Karpas-422 (cell line): ENCODE data around the gene GSTP1. TPM values are rescaled to one million over a fixed set of nuclear protein-coding genes. Genes with fewer than 3 reads are reported as not detected.

Experiments used
- DNase-seq: peaks from one replicate; pipeline ENCODE4 v3.0.0-alpha.2; 2015
- H2AFZ ChIP-seq: fragments of 200-600 bp; sonication (generic); 2 replicates; pipeline ENCODE4 v1.6.1; 2014; ENCODE audit warnings: antibody characterized with exemption, low read length, mixed read lengths
- H3K27ac ChIP-seq: fragments of 200-600 bp; sonication (generic); 2 replicates; pipeline ENCODE4 v1.5.1; 2014; ENCODE audit warnings: mild to moderate bottlenecking, low read length, moderate library complexity
- H3K27me3 ChIP-seq: fragments of 200-600 bp; sonication (generic); 2 replicates; pipeline ENCODE4 v1.6.1; 2014; ENCODE audit warnings: low read length, mixed read lengths
- H3K36me3 ChIP-seq: fragments of 200-600 bp; sonication (generic); 2 replicates; pipeline ENCODE4 v1.6.1; 2014; ENCODE audit warnings: low read length, mixed read lengths; ENCODE audit not compliant: insufficient read depth
- H3K4me1 ChIP-seq: fragments of 200-600 bp; sonication (generic); 2 replicates; pipeline ENCODE4 v1.6.1; 2014; ENCODE audit warnings: mild to moderate bottlenecking, low read length, mixed read lengths
- H3K4me2 ChIP-seq: fragments of 200-600 bp; sonication (generic); 2 replicates; pipeline ENCODE4 v1.6.1; 2014; ENCODE audit warnings: low read length, low read depth, mild to moderate bottlenecking; ENCODE audit not compliant: poor library complexity, severe bottlenecking
- H3K4me3 ChIP-seq: fragments of 200-600 bp; sonication (generic); 2 replicates; pipeline ENCODE4 v1.5.1; 2014; ENCODE audit warnings: mild to moderate bottlenecking, antibody characterized with exemption, low read length, mixed read lengths
- H3K79me2 ChIP-seq: fragments of 200-600 bp; sonication (generic); 2 replicates; pipeline ENCODE4 v1.6.1; 2014; ENCODE audit warnings: mild to moderate bottlenecking, low read length, mixed read lengths
- H3K9ac ChIP-seq: fragments of 200-600 bp; sonication (generic); 2 replicates; pipeline ENCODE4 v1.6.0; 2014; ENCODE audit warnings: low read length
- H3K9me2 ChIP-seq: fragments of 200-600 bp; sonication (generic), shearing (Covaris generic); replicated peaks from 2 replicates; pipeline ENCODE4 v1.6.0; 2014; ENCODE audit warnings: mild to moderate bottlenecking, low read length, moderate library complexity; ENCODE audit not compliant: insufficient read depth
- H3K9me3 ChIP-seq: fragments of 300-700, 200-600 bp; sonication (generic); 2 replicates; pipeline ENCODE4 v1.6.1; 2014; ENCODE audit warnings: low read length, mixed read lengths
- H4K20me1 ChIP-seq: fragments of 200-600 bp; sonication (generic); 2 replicates; pipeline ENCODE4 v1.6.1; 2014; ENCODE audit warnings: mild to moderate bottlenecking, antibody characterized with exemption, low read length, low read depth; ENCODE audit not compliant: insufficient read depth
- total RNA-seq: library from RNA; depleted of rRNA; stranded (reverse); fragments of >200 nt; shearing (Covaris generic); gene quantifications from 2 replicates; pipeline ENCODE4 v1.2.3, GENCODE V29; 2014; ENCODE audit warnings: low replicate concordance

Gene GSTP1
- total RNA-seq, 1 experiment from 2014 or later = 1,085 TPM

DNA sequence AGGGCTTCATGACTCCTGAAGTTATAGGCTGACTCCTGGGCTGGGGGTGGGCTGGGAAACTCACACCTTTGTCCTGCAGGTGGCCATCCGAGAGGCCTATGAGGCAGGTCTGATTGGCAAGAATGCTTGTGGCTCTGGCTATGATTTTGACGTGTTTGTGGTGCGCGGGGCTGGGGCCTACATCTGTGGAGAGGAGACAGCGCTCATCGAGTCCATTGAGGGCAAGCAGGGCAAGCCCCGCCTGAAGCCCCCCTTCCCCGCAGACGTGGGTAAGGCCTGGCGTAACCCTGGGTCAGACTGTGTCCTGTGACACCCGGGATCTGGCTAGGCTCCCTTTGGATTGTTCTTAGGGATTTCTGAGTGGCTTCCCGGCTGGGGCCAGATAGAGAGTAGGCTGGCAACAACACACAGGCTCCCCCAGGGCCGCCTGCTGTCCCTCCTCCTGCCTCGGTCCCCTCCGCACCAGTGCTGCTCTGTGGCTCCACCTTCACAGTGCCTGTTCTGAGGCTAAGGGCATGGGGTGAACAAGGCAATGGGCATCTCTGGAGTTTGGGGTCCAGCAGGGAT is 26.8 kb downstream of the GSTP1 start:
- Histone ChIP-seq H3K79me2 (peaks cover 18% of the 10 kb centered on the region), H3K4me1 (peaks cover 44% of the 10 kb centered on the region), H3K4me3 (no peak overlapping the region), H4K20me1 (peaks cover 3% of the 10 kb centered on the region; the same call in 1 of the 2 replicates), H3K4me2 (no peak overlapping the region), H3K9me3 (no peaks in the 10 kb centered on the region), H3K9me2 (no peaks in the 10 kb centered on the region), H2AFZ (no peak overlapping the region), H3K27me3 (no peaks in the 10 kb centered on the region), H3K36me3 (no peaks in the 10 kb centered on the region; the same call in 1 of the 2 replicates), H3K27ac (no peak overlapping the region), H3K9ac (no peak overlapping the region)
- DNase-seq = no peak

DNA sequence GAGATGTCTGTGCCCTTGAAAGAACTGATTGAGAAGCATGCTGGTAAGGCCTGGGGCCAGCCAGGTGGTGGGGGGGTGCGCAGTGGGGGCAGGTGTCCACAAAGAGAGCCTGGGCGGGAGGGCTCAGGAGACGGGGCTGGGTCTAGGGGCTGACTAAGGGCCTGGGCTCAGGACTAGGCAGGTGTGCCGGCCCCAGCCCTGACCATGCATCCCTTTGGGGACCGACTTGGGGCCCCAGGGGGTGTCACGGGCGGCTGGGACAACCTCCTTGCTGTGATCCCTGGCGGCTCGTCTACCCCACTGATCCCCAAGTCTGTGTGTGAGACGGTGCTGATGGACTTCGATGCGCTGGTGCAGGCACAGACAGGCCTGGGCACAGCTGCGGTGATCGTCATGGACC is 27.6 kb downstream of the GSTP1 start:
- no peak overlapping the region for H3K27ac ChIP-seq
- peaks cover 39% of the 10 kb centered on the region for H3K4me1 ChIP-seq

DNA sequence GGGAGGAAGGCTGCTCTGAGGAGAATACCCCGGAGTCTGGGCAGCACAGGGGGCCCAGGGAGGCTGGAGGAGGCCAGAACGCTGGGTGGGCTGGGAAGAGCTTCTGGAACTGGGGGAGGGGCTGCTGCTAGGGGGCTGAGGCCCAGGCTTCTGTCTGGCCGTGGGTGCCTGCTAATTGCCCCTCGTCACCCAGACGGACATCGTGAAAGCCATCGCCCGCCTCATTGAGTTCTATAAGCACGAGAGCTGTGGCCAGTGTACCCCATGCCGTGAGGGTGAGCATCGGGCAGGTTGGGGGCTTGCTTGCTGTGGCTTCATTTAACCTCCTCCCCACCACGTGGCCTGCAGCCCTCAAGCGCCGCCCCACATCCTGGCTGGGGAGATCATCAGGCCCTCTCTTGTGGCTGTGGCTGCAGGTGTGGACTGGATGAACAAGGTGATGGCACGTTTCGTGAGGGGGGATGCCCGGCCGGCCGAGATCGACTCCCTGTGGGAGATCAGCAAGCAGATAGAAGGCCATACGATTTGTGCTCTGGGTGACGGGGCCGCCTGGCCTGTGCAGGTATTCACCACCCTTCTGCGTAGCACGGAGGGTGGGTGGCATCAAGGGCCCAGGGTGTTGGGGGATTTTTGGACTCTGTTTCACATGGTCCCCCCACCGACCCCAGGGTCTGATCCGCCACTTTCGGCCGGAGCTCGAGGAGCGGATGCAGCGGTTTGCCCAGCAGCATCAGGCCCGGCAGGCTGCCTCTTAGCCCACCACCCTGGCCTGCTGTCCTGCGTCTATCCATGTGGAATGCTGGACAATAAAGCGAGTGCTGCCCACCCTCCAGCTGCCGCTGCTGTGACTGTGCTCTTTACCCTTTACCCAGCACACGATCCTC is 28.3 kb downstream of the GSTP1 start:
- Histone ChIP-seq H3K27me3 (no peaks in the 10 kb centered on the region), H2AFZ (no peak overlapping the region), H3K79me2 (peaks cover 16% of the 10 kb centered on the region), H3K9me2 (no peaks in the 10 kb centered on the region), H3K27ac (no peak overlapping the region), H3K9ac (no peak overlapping the region), H3K4me3 (no peak overlapping the region), H3K4me2 (no peak overlapping the region), H4K20me1 (peaks cover 3% of the 10 kb centered on the region; the same call in 1 of the 2 replicates), H3K4me1 (peaks cover 36% of the 10 kb centered on the region), H3K36me3 (no peaks in the 10 kb centered on the region; the same call in 1 of the 2 replicates), H3K9me3 (no peaks in the 10 kb centered on the region)
- DNase-seq = no peak

More for the DNA sequence above, 27.6 kb downstream of the GSTP1 start:
- H3K9me2 ChIP-seq = no peaks in the 10 kb centered on the region
- H3K4me2 ChIP-seq = no peak overlapping the region
- peaks cover 3% of the 10 kb centered on the region; the same call in 1 of the 2 replicates for H4K20me1 ChIP-seq
- H3K9ac ChIP-seq = no peak overlapping the region
- H3K27me3 ChIP-seq = no peaks in the 10 kb centered on the region
- no peak overlapping the region for H3K4me3 ChIP-seq
- H2AFZ ChIP-seq = no peak overlapping the region
- no peaks in the 10 kb centered on the region; the same call in 1 of the 2 replicates for H3K36me3 ChIP-seq
- DNase-seq = no peak
- H3K9me3 ChIP-seq = no peaks in the 10 kb centered on the region
- peaks cover 18% of the 10 kb centered on the region for H3K79me2 ChIP-seq

DNA sequence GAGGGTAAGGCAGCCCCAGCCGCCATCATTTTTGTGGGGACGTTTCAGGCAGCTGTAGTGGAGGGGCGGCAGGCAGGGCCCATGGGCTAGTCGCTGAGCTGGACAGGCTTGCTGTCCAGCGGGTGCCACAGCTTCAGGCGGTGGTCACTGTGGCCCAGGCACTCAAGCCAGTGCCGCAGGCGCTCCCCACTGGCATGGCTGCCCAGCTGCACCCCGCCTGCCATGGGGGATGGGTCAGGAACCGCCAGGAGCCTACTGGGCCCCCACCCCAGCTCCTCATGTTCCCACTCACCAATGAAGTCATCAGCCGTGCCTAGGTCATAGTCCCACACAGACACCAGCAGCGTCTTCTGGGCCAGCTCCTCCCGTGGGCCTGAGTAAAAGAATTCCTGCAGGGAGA is 29.1 kb downstream of the GSTP1 start:
- no peak overlapping the region for H2AFZ ChIP-seq
- H3K27ac ChIP-seq = no peak overlapping the region
- no peak for DNase-seq
- H3K4me3 ChIP-seq = no peak overlapping the region
- peaks cover 31% of the 10 kb centered on the region for H3K4me1 ChIP-seq
- H3K9me3 ChIP-seq = no peaks in the 10 kb centered on the region
- H3K27me3 ChIP-seq = no peaks in the 10 kb centered on the region
- H3K79me2 ChIP-seq = peaks cover 8% of the 10 kb centered on the region
- H4K20me1 ChIP-seq = peaks cover 3% of the 10 kb centered on the region; the same call in 1 of the 2 replicates
- H3K9ac ChIP-seq = no peak overlapping the region
- H3K9me2 ChIP-seq = no peaks in the 10 kb centered on the region
- H3K36me3 ChIP-seq = no peaks in the 10 kb centered on the region; the same call in 1 of the 2 replicates
- no peak overlapping the region for H3K4me2 ChIP-seq

DNA sequence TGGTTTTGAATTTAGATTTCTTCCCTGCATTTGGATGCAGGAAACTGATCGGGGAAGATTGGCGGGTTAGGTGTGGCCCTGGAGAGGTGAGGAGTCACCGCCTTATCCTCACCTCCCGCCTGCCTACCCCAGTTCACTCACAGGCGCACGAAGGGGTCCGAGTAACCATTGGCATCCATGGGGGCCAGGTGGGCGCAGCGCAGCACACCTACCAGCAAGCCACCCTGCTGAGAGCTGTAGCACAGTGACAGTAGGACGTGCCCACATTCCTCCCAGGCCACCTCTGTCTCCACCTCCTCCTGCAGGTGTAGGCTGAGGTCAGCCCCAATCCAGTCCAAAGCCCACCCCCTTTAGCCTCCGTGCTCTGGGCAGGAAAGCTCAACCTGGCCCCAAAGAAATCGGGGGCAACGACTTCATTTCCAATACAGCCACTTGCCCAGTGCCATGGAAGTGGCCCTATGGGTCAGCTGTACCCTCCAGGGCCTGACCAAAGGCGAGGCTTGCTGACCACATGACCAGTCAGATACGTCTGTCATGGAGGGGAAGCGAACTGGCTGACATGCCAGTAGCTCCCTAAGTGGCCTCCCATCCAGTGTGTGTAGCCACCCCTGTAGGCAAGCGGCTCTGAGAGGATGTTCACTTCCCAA is 29.8 kb downstream of the GSTP1 start:
- no peaks in the 10 kb centered on the region for H3K9me2 ChIP-seq
- H3K9me3 ChIP-seq = no peaks in the 10 kb centered on the region
- peak overlapping the region; percentile 75 for H3K9ac ChIP-seq
- no peaks in the 10 kb centered on the region; the same call in 1 of the 2 replicates for H3K36me3 ChIP-seq
- H3K27ac ChIP-seq = peak overlapping the region; percentile 91
- peaks cover under 1% of the 10 kb centered on the region; the same call in 1 of the 2 replicates for H4K20me1 ChIP-seq
- DNase-seq = no peak
- no peak overlapping the region for H2AFZ ChIP-seq
- H3K27me3 ChIP-seq = no peaks in the 10 kb centered on the region
- H3K4me3 ChIP-seq = peak overlapping the region; percentile 61
- H3K4me1 ChIP-seq = peaks cover 24% of the 10 kb centered on the region
- H3K4me2 ChIP-seq = peak overlapping the region; percentile 70
- H3K79me2 ChIP-seq = peaks cover under 1% of the 10 kb centered on the region

DNA sequence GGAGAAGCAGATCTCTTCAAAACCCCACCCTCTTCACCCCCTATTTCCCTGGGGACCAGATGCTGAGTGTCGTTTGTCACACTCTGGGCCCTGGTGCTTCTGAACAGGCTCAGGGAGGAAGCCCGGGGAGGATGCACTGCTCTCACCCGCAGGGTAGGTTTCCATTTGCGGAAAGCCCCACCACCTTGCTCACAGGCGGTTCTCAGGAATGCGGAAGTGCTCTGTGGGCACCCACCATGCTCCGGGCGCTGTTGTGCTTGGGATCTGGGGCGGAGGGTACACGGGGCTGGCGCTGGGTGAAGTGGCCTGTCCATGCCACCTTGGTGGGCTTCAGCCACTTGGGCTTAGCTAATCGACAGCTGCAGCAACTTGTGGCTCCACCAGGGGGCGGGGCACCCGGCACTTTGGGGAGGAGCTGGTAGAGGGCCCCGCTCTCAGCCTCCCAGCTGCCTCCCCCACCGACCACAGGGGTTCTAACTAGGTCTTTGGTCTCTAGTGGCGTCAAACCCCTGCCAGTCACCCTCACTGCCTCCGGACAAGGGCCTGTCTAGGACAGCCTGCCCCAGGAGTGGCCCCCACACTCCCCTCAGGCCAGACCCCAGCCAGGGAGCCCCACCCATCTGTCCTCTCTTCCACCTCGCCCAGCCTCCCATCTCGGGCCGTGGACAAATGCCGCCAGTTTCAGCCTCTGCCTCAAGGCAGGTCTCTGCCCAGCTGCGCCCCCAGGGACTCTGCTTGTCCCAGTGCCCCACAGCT is 30.5 kb downstream of the GSTP1 start:
- H3K9ac ChIP-seq = peak overlapping the region; percentile 75
- peak overlapping the region; percentile 70 for H3K4me2 ChIP-seq
- H2AFZ ChIP-seq = peak overlapping the region; percentile 61; the same call in 1 of the 2 replicates
- peak; percentile 95 for DNase-seq
- H3K79me2 ChIP-seq = no peaks in the 10 kb centered on the region
- no peaks in the 10 kb centered on the region for H4K20me1 ChIP-seq
- no peaks in the 10 kb centered on the region for H3K9me3 ChIP-seq
- no peaks in the 10 kb centered on the region for H3K9me2 ChIP-seq
- no peaks in the 10 kb centered on the region; the same call in 1 of the 2 replicates for H3K36me3 ChIP-seq
- no peaks in the 10 kb centered on the region for H3K27me3 ChIP-seq
- H3K27ac ChIP-seq = peak overlapping the region; percentile 91
- H3K4me3 ChIP-seq = peak overlapping the region; percentile 61
- peaks cover 23% of the 10 kb centered on the region for H3K4me1 ChIP-seq

DNA sequence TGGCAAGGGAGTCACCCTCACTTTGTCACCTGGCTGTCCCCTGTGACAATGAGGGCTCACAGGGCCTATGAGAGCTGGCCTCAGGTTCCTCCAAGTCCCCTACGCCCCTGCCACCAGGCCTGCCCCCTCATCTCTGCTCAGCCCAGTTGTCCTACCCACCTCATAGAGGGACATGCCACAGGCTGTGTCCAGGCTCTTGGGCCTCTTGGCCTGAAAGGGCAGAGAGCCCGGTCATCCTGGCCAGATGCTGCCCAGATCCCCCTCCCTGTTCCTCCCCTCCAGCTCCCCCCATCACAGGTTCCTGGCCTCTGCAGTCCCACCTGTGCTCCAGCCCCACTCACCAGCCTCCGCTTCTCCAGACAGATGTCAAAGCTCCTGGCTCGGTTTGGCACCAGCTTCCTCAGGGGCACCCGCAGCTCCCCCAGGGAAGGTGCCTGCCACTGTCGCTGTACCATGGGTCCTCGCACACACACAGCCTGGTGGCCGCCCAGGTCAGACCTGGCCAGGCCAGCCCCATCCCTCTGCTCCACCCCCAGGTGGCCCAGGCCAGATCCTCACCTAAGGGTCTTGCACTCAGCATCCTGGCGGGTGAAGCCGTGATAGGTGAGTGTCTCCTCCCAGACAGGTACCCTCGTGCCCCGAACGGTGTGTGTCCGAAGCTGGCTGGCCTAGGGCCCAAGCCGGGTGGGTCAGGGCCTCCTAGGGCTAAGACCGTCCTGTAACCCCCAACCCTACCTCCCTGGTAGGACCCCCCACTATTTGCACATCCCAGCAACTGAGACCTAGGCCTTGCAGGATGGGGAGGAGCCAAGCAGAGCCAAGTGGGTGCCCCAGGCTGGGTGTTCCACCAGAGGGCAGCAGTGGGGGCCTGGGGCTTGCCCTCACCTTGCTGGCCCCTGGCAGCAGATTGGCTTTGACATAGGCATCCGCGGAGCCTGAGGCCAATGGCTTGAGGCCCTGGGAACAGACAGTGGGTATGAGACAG is 31.4 kb downstream of the GSTP1 start:
- H3K4me1 ChIP-seq = peaks cover 23% of the 10 kb centered on the region
- H3K9ac ChIP-seq = peak overlapping the region; percentile 75
- no peaks in the 10 kb centered on the region for H4K20me1 ChIP-seq
- peak overlapping the region; percentile 61 for H3K4me3 ChIP-seq
- peak overlapping the region; percentile 70 for H3K4me2 ChIP-seq
- no peaks in the 10 kb centered on the region for H3K79me2 ChIP-seq
- H3K36me3 ChIP-seq = no peaks in the 10 kb centered on the region
- DNase-seq = peak; percentile 89
- peak overlapping the region; percentile 91 for H3K27ac ChIP-seq
- H3K9me2 ChIP-seq = no peaks in the 10 kb centered on the region
- H3K9me3 ChIP-seq = no peaks in the 10 kb centered on the region
- H3K27me3 ChIP-seq = no peaks in the 10 kb centered on the region
- no peak overlapping the region; the same call in 1 of the 2 replicates for H2AFZ ChIP-seq
